Right lobe of liver (tissue), 6 donors: ENCODE measurements around the gene F12. TPM values are rescaled to one million over a fixed set of nuclear protein-coding genes. Genes with fewer than 3 reads are reported as not detected.
"Not testable (repeated sequence)": the region's sequence is repeated elsewhere in the genome, so short reads cannot be mapped to it uniquely, and the experiment has no call there.

ENCODE experiments used
- ATAC-seq, 4 donors: fragments of 200-7000 bp; cut with Tn5 transposase; one replicate each; pipeline ENCODE4 v1.9.1; 2020; ENCODE audit warnings: mild to moderate bottlenecking in 4 of 4, moderate library complexity in 4 of 4
- DNase-seq, 3 donors: peaks; one replicate each; pipeline ENCODE4 v3.0.0-alpha.2; 2020
- H3K27ac ChIP-seq, 3 donors: fragments of 200-600 bp; one replicate each; pipeline ENCODE4 v1.8.0; 2022
- H3K27me3 ChIP-seq, 2 donors: fragments of 200-600 bp; one replicate each; pipeline ENCODE4 v1.8.0; 2022
- H3K36me3 ChIP-seq, 4 donors: fragments of 200-600 bp; sonication (generic) in 1 of 4; one replicate each; pipeline versions ENCODE4 v1.5.1 to v1.8.0; 2017 to 2022; ENCODE audit warnings: control low read depth in 1 of 4
- H3K4me1 ChIP-seq, 4 donors: fragments of 200-600 bp; sonication (generic) in 1 of 4; one replicate each; pipeline versions ENCODE4 v1.5.1 to v1.8.0; 2017 to 2022; ENCODE audit warnings: control low read depth in 1 of 4
- H3K4me3 ChIP-seq, 3 donors: fragments of 200-600 bp; one replicate each; pipeline ENCODE4 v1.8.0; 2022
- H3K9me3 ChIP-seq, 4 donors: fragments of 200-600 bp; sonication (generic) in 1 of 4; one replicate each; pipeline versions ENCODE4 v1.5.1 to v1.8.0; 2017 to 2022; ENCODE audit warnings: control low read depth in 1 of 4
- CTCF ChIP-seq, 4 donors: fragments of 200-600 bp in 3 of 4; fragments of 450-650 bp in 1 of 4; IDR thresholded peaks; one replicate each; pipeline versions ENCODE4 v1.5.1 to v1.8.0; 2016 to 2022; ENCODE audit warnings: antibody characterized with exemption in 4 of 4, mild to moderate bottlenecking in 2 of 4
- POLR2A ChIP-seq: fragments of 450-650 bp; IDR thresholded peaks from one replicate; pipeline ENCODE4 v1.6.1; 2017; ENCODE audit warnings: antibody characterized with exemption, mild to moderate bottlenecking
- WGBS: methylation state at CpG from one replicate; pipeline ENCODE4 v1.1.6; 2018; ENCODE audit warnings: low coverage, low lambda C conversion rate; ENCODE audit not compliant: insufficient coverage; ENCODE audit errors: missing lambda C conversion rate; 5-methylcytosine and 5-hydroxymethylcytosine counted together
- intact Hi-C, 2 donors: fragments of 100-400 bp; cut with DNase I; formaldehyde crosslinking; loops; one replicate each; pipeline versions ENCODE4 v1.11.2 to v1.14.1; 2022
- total RNA-seq, 6 experiments: library from RNA; depleted of rRNA in 2 of 6; stranded (reverse); fragments of >200 nt in 2 of 6; fragmentation: NEBNext Ultra II Directional in 3 of 6; extraction: Animal tissue kit (Norgen Biotek cat#: 25700) in 3 of 6; gene quantifications; one replicate each; pipeline versions ENCODE4 v1.1.0 to v1.2.4, GENCODE V29; 2016 to 2023
- donor health status: DM: no; HTN: yes; CAD: no.
- donor health status: DM: no; HTN: no; CAD: no.
- donor health status: DM: no; HTN: no; CAD: no.
- donor health status: DM: no; HTN: yes; CAD: no.
- donor health status: DM: no; HTN: yes; CAD: no.

The F12 gene
- total RNA-seq, 6 experiments from 2014 or later: 236 to 518 (median 365) TPM

- ATAC-seq: no peak
- intact Hi-C loops: loop anchor here in 1 of 2 donors (10.0 kb wide), 1 partner anchor 66 kb away; the partner anchor contains the start of gene MXD3
- Histone ChIP-seq H3K27me3 (no peaks in the 10 kb centered on the region), H3K27ac (peak overlapping the region in 1 of 3 donors; percentile 94), H3K9me3 (no peaks in the 10 kb centered on the region), H3K4me1 (peaks cover 0 to 55% (median 22%) of the 10 kb centered on the region in 4 donors), H3K36me3 (no peaks in the 10 kb centered on the region), H3K4me3 (no peak overlapping the region)
- TF ChIP-seq POLR2A (no peak), CTCF (IDR thresholded peaks at IDR 0.05) (no peak)
- no peak for DNase-seq
- WGBS: 100% methylated on average over 1 of the region's 6 CpGs
These were observed 28.6 kb downstream of the F12 start for GRCh38 chr5:177380805-177381126.

GRCh38 chr5:177378884-177379883 lies 30.2 kb downstream of the F12 start:
- no peaks in the 10 kb centered on the region for H3K36me3 ChIP-seq
- no peaks in the 10 kb centered on the region for H3K27me3 ChIP-seq
- H3K4me3 ChIP-seq: peak overlapping the region; percentile 8 to 49 (median 32)
- TF ChIP-seq CTCF (IDR thresholded peaks at IDR 0.05) (no peak), POLR2A (peak; percentile 60)
- DNase-seq (peak; percentile 57 to 90 (median 79)), ATAC-seq (peak; percentile 72 to 83 (median 78))
- WGBS: 25% methylated on average over 5 of the region's 15 CpGs
- peak overlapping the region; percentile 91 to 94 (median 93) for H3K27ac ChIP-seq
- intact Hi-C loops: no loop called here
- no peaks in the 10 kb centered on the region for H3K9me3 ChIP-seq
- peaks cover 0 to 64% (median 22%) of the 10 kb centered on the region in 4 donors for H3K4me1 ChIP-seq

GRCh38 chr5:177377851-177378776 lies 31.2 kb downstream of the F12 start:
- WGBS: 38% methylated on average over 4 of the region's 8 CpGs
- peak overlapping the region; percentile 91 to 94 (median 93) for H3K27ac ChIP-seq
- H3K9me3 ChIP-seq: no peaks in the 10 kb centered on the region
- no peaks in the 10 kb centered on the region for H3K36me3 ChIP-seq
- intact Hi-C loops: no loop called here
- peak overlapping the region; percentile 8 to 49 (median 32) for H3K4me3 ChIP-seq
- peak in 1 of 3 donors; percentile 75 for DNase-seq
- peak; percentile 2 to 33 (median 14) for ATAC-seq
- TF ChIP-seq POLR2A (no peak), CTCF (IDR thresholded peaks at IDR 0.05) (no peak)
- no peaks in the 10 kb centered on the region for H3K27me3 ChIP-seq
- H3K4me1 ChIP-seq: peaks cover 0 to 74% (median 25%) of the 10 kb centered on the region in 4 donors

GRCh38 chr5:177376107-177376506 lies 33.3 kb downstream of the F12 start:
- H3K27me3 ChIP-seq: no peaks in the 10 kb centered on the region
- no peaks in the 10 kb centered on the region for H3K36me3 ChIP-seq
- H3K4me3 ChIP-seq: no peak overlapping the region
- WGBS: 46% methylated on average over 11 of the region's 11 CpGs
- no peak for TF ChIP-seq POLR2A
- no peak for TF ChIP-seq CTCF (IDR thresholded peaks at IDR 0.05)
- peaks cover 0 to 83% (median 25%) of the 10 kb centered on the region in 4 donors for H3K4me1 ChIP-seq
- H3K27ac ChIP-seq: peak overlapping the region in 2 of 3 donors; percentile 93 to 94
- DNase-seq (no peak), ATAC-seq (peak in 3 of 4 donors; percentile 3 to 35 (median 12))
- intact Hi-C loops: no loop called here
- H3K9me3 ChIP-seq: no peaks in the 10 kb centered on the region

GRCh38 chr5:177375516-177375915 lies 33.8 kb downstream of the F12 start:
- H3K4me3 ChIP-seq, ATAC-seq, intact Hi-C loops, H3K36me3 ChIP-seq, DNase-seq, H3K27me3 ChIP-seq, H3K9me3 ChIP-seq: not testable (repeated sequence)
- Histone ChIP-seq H3K4me1 (peaks cover 0 to 78% (median 22%) of the 10 kb centered on the region in 4 donors), H3K27ac (peak overlapping the region in 2 of 3 donors; percentile 93 to 94)
- WGBS: 53% methylated on average over 4 of the region's 5 CpGs
